ENCODE results near the gene MYOM3. TPM values are rescaled to one million over a fixed set of nuclear protein-coding genes. Genes with fewer than 3 reads are reported as not detected.

The MYOM3 gene
- polyA plus RNA-seq, 2 of the 4 experiments (the other 2 are of a cell fraction): 2.6 to 8.5 TPM

- POLR2A ChIA-PET: no interaction called here
- TF ChIP-seq POLR2AphosphoS2 (conservative IDR thresholded peaks at IDR 0.05; ENCODE audit: low read length) (no peak), MAX (IDR thresholded peaks at IDR 0.05) (no peak), MAFK (IDR thresholded peaks at IDR 0.05; ENCODE audit: partially characterized antibody) (peak; percentile 73)
- 60% methylated on average over 7 of the region's 7 CpGs for WGBS (ENCODE audit: missing lambda C conversion rate)
- H3K4me2 ChIP-seq: no peak overlapping the region
- DNase-seq (ENCODE audit: low read depth in 1 of 2, low spot score in 1 of 2) (no peak), FAIRE-seq (no peak), ATAC-seq (no peak)
- H3K9me3 ChIP-seq: no peaks in the 10 kb centered on the region
- CTCF ChIA-PET: interaction anchor here (0.8 to 6.3 kb wide), 11 partner anchors 9 to 322 kb away, joined by 3 to 30 read pairs (median 12); partner anchors contain the start of gene MYOM3
- H3K4me3 ChIP-seq: no peak overlapping the region
- H3K4me1 ChIP-seq: peaks cover 8% of the 10 kb centered on the region; the same call in 2 of the 3 replicates
- H3K27ac ChIP-seq: no peak overlapping the region
Observed at GRCh38 chr1:24069817-24070216, 42.1 kb downstream of the MYOM3 start.

- Histone ChIP-seq H3K27ac (no peak overlapping the region), H3K4me3 (no peak overlapping the region), H3K4me2 (no peak overlapping the region), H3K9me3 (no peaks in the 10 kb centered on the region), H3K4me1 (peaks cover 8% of the 10 kb centered on the region; the same call in 2 of the 3 replicates)
- ATAC-seq: no peak
- ChIA-PET POLR2A (no interaction called here), CTCF (interaction anchor here (0.7 to 6.3 kb wide), 3 partner anchors 56 to 324 kb away, joined by 3 to 30 read pairs (median 3); no protein-coding TSS in a partner anchor)
- 79% methylated on average over 8 of the region's 12 CpGs for WGBS (ENCODE audit: missing lambda C conversion rate)
- no peak for DNase-seq (ENCODE audit: low read depth in 1 of 2, low spot score in 1 of 2)
- TF ChIP-seq SMC3 (IDR thresholded peaks at IDR 0.05) (no peak), MAFK (IDR thresholded peaks at IDR 0.05; ENCODE audit: partially characterized antibody) (no peak), HOXB5 (CRISPR knock-in tag; IDR thresholded peaks at IDR 0.05) (no peak), POLR2AphosphoS2 (conservative IDR thresholded peaks at IDR 0.05; ENCODE audit: low read length) (no peak), EHF (CRISPR knock-in tag; IDR thresholded peaks at IDR 0.05) (no peak), ESRRA (IDR thresholded peaks at IDR 0.05; ENCODE audit: borderline replicate concordance, low read length) (no peak), RNF2 (IDR thresholded peaks at IDR 0.05; ENCODE audit: borderline replicate concordance, low read depth) (no peak), NR3C1 (IDR thresholded peaks at IDR 0.05) (no peak), HES2 (IDR thresholded peaks at IDR 0.05) (no peak), MAZ (IDR thresholded peaks at IDR 0.05; ENCODE audit: borderline replicate concordance, low read depth, low read length) (no peak), PHF8 (IDR thresholded peaks at IDR 0.05; ENCODE audit: borderline replicate concordance, low read depth) (no peak), FOSB (CRISPR knock-in tag; IDR thresholded peaks at IDR 0.05) (no peak), HMGXB4 (CRISPR knock-in tag; IDR thresholded peaks at IDR 0.05; ENCODE audit: borderline replicate concordance) (no peak), RFX5 (IDR thresholded peaks at IDR 0.05) (no peak), ZC3H11A (IDR thresholded peaks at IDR 0.05) (no peak), JUN (IDR thresholded peaks at IDR 0.05) (no peak), TFCP2L1 (CRISPR knock-in tag; IDR thresholded peaks at IDR 0.05) (no peak), ELK1 (IDR thresholded peaks at IDR 0.05; ENCODE audit: low read depth, low read length) (no peak), RARB (CRISPR knock-in tag; IDR thresholded peaks at IDR 0.05) (no peak)
- FAIRE-seq: no peak
Observed at GRCh38 chr1:24067978-24068377, 44.0 kb downstream of the MYOM3 start.

GRCh38 chr1:24065304-24065703 is 46.6 kb downstream of the MYOM3 start:
- Histone ChIP-seq H3K4me2 (no peak overlapping the region), H3K27ac (no peak overlapping the region), H3K4me1 (no peaks in the 10 kb centered on the region), H3K4me3 (no peak overlapping the region), H3K9me3 (0 out of 3 replicates have a peak, but pooled peaks cover 5% of the 10 kb centered on the region)
- 92% methylated on average over 7 of the region's 7 CpGs for WGBS (ENCODE audit: missing lambda C conversion rate)
- FAIRE-seq (no peak), ATAC-seq (no peak), DNase-seq (ENCODE audit: low read depth in 1 of 2, low spot score in 1 of 2) (no peak)
- CTCF ChIA-PET: interaction anchor here (1.0 kb wide), 1 partner anchor 37 kb away, joined by 7 read pairs; no protein-coding TSS in a partner anchor
- POLR2A ChIA-PET: no interaction called here
- TF ChIP-seq BHLHE40 (IDR thresholded peaks at IDR 0.05; ENCODE audit: low read depth, low read length): no peak
- no peak for TF ChIP-seq HEYL (CRISPR knock-in tag; IDR thresholded peaks at IDR 0.05)
- TF ChIP-seq PBX3 (IDR thresholded peaks at IDR 0.05): no peak
- TF ChIP-seq EP300 (IDR thresholded peaks at IDR 0.05): no peak
- no peak for TF ChIP-seq EHMT2 (IDR thresholded peaks at IDR 0.05; ENCODE audit: low read depth)
- no peak for TF ChIP-seq MAZ (IDR thresholded peaks at IDR 0.05; ENCODE audit: borderline replicate concordance, low read depth, low read length)
- TF ChIP-seq CBX8 (IDR thresholded peaks at IDR 0.05): no peak
- no peak for TF ChIP-seq TP53 (CRISPR knock-in tag; IDR thresholded peaks at IDR 0.05)
- TF ChIP-seq HOXA7 (CRISPR knock-in tag; IDR thresholded peaks at IDR 0.05): no peak
- TF ChIP-seq RCOR1 (IDR thresholded peaks at IDR 0.05; ENCODE audit: low read depth, low read length): no peak
- TF ChIP-seq ELK1 (IDR thresholded peaks at IDR 0.05; ENCODE audit: low read depth, low read length): no peak
- no peak for TF ChIP-seq EHF (CRISPR knock-in tag; IDR thresholded peaks at IDR 0.05)
- TF ChIP-seq FOXS1 (CRISPR knock-in tag; IDR thresholded peaks at IDR 0.05): no peak
- no peak for TF ChIP-seq SREBF2 (IDR thresholded peaks at IDR 0.05)
- no peak for TF ChIP-seq SMC3 (IDR thresholded peaks at IDR 0.05)

All from A549 (cell line).